Panc1 (cell line): ENCODE results near the gene NFX1. TPM values are rescaled to one million over a fixed set of nuclear protein-coding genes. Genes with fewer than 3 reads are reported as not detected.

Experiments
- ATAC-seq: fragments of 200-7000 bp; cut with Tn5 transposase; 2 replicates; pipeline ENCODE4 v1.9.1; 2020; ENCODE audit warnings: mild to moderate bottlenecking, moderate library complexity
- BruUV-seq: library from RNA; stranded (reverse); fragments of 400-500 nt; replicated peaks from 2 replicates; lab custom pipeline; 2021; lab: Mats Ljungman, UMichigan
- CTCF ChIA-PET: fragments of 300-600 bp; sonication (Branson Sonifier 250); formaldehyde crosslinking; loops from one replicate; lab custom pipeline; 2022; ENCODE audit warnings: antibody characterized with exemption; lab: Charles Lee
- POLR2A ChIA-PET: fragments of 300-600 bp; sonication (Branson Sonifier 250); formaldehyde crosslinking; loops from one replicate; lab custom pipeline; 2022; ENCODE audit warnings: antibody characterized with exemption; lab: Charles Lee
- DNase-seq: peaks from one replicate; pipeline ENCODE4 v3.0.0-alpha.2; 2010; ENCODE audit warnings: low read depth, low spot score
- H3K27ac ChIP-seq: 2 replicates; pipeline ENCODE4 v1.5.1; 2011; ENCODE audit warnings: mild to moderate bottlenecking, low read length, inconsistent platforms
- H3K27me3 ChIP-seq: fragments of 200-500 bp; sonication (Bioruptor generic); 2 replicates; pipeline ENCODE4 v1.6.0; 2014; ENCODE audit warnings: low read length, inconsistent platforms; ENCODE audit not compliant: control insufficient read depth, insufficient read depth
- H3K36me3 ChIP-seq: fragments of 200-500 bp; sonication (Bioruptor generic); 2 replicates; pipeline ENCODE4 v1.5.1; 2014; ENCODE audit warnings: inconsistent platforms, mild to moderate bottlenecking, low read length, moderate library complexity; ENCODE audit not compliant: control insufficient read depth, insufficient read depth
- H3K4me1 ChIP-seq: 2 replicates; pipeline ENCODE4 v1.5.1; 2011; ENCODE audit warnings: inconsistent platforms, mild to moderate bottlenecking, low read length, moderate library complexity; ENCODE audit not compliant: control insufficient read depth, insufficient read depth
- H3K4me3 ChIP-seq, 2 experiments: 2 replicates each; pipeline ENCODE4 v1.5.1; 2011 to 2012; ENCODE audit warnings: low read depth in 2 of 2, low read length in 2 of 2, mild to moderate bottlenecking in 2 of 2, inconsistent platforms in 1 of 2, moderate library complexity in 1 of 2
- H3K9me3 ChIP-seq: fragments of 200-500 bp; sonication (Bioruptor generic); 2 replicates; pipeline ENCODE4 v1.5.1; 2014; ENCODE audit warnings: low read depth, mild to moderate bottlenecking, inconsistent platforms, low read length, moderate library complexity; ENCODE audit not compliant: control insufficient read depth, insufficient read depth
- CTCF ChIP-seq: fragments of 450-650 bp; IDR thresholded peaks from 2 replicates; pipeline ENCODE4 v1.5.1; 2017; ENCODE audit warnings: mild to moderate bottlenecking
- POLR2AphosphoS5 ChIP-seq: IDR thresholded peaks from 2 replicates; pipeline ENCODE4 v1.6.1; 2012; ENCODE audit warnings: mild to moderate bottlenecking, low read depth, low read length, moderate library complexity
- REST ChIP-seq, 2 experiments: IDR thresholded peaks; 2 replicates each; pipeline ENCODE4 v1.6.1; 2011 to 2012; ENCODE audit warnings: low read depth in 2 of 2, control low read depth in 1 of 2, low read length in 1 of 2, mild to moderate bottlenecking in 1 of 2, moderate library complexity in 1 of 2; ENCODE audit not compliant: insufficient read depth in 1 of 2
- SIN3A ChIP-seq: IDR thresholded peaks from 2 replicates; pipeline ENCODE4 v1.6.1; 2012; ENCODE audit warnings: low read depth, mild to moderate bottlenecking, low read length, moderate library complexity, borderline replicate concordance; ENCODE audit not compliant: insufficient read depth
- TCF7L2 ChIP-seq: IDR thresholded peaks from 2 replicates; pipeline ENCODE4 v1.6.1; 2011; ENCODE audit warnings: mild to moderate bottlenecking, low read depth, low read length, inconsistent platforms
- in situ Hi-C: cut with HindIII; loops from 2 replicates; pipeline ENCODE4 v1.10.0; 2016; ENCODE audit warnings: low sequenced_read_pairs, low pct_unique_long_range_greater_than_20kb
- intact Hi-C: fragments of 100-400 bp; cut with micrococcal nuclease; formaldehyde crosslinking; loops from one replicate; pipeline ENCODE4 v1.10.0; 2022; ENCODE audit not compliant: unreplicated experiment
- total RNA-seq: library from RNA; stranded (reverse); gene quantifications from one replicate; pipeline ENCODE4 v1.2.1, GENCODE V29; 2021; ENCODE audit not compliant: unreplicated experiment

NFX1 gene
- total RNA-seq, 1 experiment from 2014 or later: 38.1 TPM

- no peaks in the 10 kb centered on the region for H3K36me3 ChIP-seq
- intact Hi-C loops (no loop called here), in situ Hi-C loops (no loop called here)
- no peaks in the 10 kb centered on the region for H3K9me3 ChIP-seq
- H3K27ac ChIP-seq: no peak overlapping the region
- ChIA-PET POLR2A (no interaction called here), CTCF (interaction anchor here (0.6 to 1.9 kb wide), 4 partner anchors 14 to 49 kb away, joined by 3 to 7 read pairs (median 5); no protein-coding TSS in a partner anchor)
- ATAC-seq (no peak), DNase-seq (no peak)
- TF ChIP-seq TCF7L2: no peak
- no peak for TF ChIP-seq POLR2AphosphoS5
- no peak for TF ChIP-seq CTCF
- no peak for TF ChIP-seq REST (IDR thresholded peaks at IDR 0.05; ENCODE audit: insufficient read depth in 1 of 2, low read depth in 2 of 2, low read length in 1 of 2)
- no peak for TF ChIP-seq SIN3A
- H3K4me1 ChIP-seq: peaks cover 27% of the 10 kb centered on the region
- H3K4me3 ChIP-seq: no peak overlapping the region
- BruUV-seq: no TSS peak
- H3K27me3 ChIP-seq: no peaks in the 10 kb centered on the region
Measured at GRCh38 chr9:33416996-33417395, 126.7 kb downstream of the NFX1 start.

GRCh38 chr9:33418090-33418489 is 127.8 kb downstream of the NFX1 start:
- intact Hi-C loops: no loop called here
- H3K27me3 ChIP-seq: no peaks in the 10 kb centered on the region
- H3K4me3 ChIP-seq: no peak overlapping the region
- in situ Hi-C loops: no loop called here
- CTCF ChIA-PET: interaction anchor here (1.6 kb wide), 1 partner anchor 15 kb away, joined by 3 read pairs; no protein-coding TSS in a partner anchor
- peaks cover 27% of the 10 kb centered on the region for H3K4me1 ChIP-seq
- POLR2A ChIA-PET: no interaction called here
- no peak overlapping the region for H3K27ac ChIP-seq
- no TSS peak for BruUV-seq
- ATAC-seq (no peak), DNase-seq (no peak)
- H3K36me3 ChIP-seq: no peaks in the 10 kb centered on the region
- TF ChIP-seq SIN3A (no peak), CTCF (no peak), TCF7L2 (no peak), REST (IDR thresholded peaks at IDR 0.05; ENCODE audit: insufficient read depth in 1 of 2, low read depth in 2 of 2, low read length in 1 of 2) (no peak), POLR2AphosphoS5 (no peak)
- H3K9me3 ChIP-seq: no peaks in the 10 kb centered on the region
